ENCODE measurements around the gene SRMS.

The SRMS gene

DNA sequence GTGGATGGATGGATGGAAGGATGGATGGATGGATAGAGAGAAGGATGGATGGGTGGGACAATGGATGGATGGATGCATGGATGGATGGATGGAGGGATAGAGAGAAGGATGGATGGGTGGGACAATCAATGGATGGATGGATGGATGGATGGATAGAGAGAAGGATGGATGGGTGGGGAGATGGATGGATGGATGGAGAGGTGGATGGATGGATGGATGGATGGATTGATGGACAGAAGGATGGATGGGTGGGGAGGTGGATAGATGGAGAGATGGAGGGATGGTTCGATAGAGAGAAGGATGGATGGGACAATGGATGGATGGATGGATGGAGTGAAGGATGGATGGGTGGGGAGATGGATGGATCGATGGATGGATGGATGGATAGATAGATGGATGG lies 55.0 kb downstream of the SRMS start:
- no peak for TF ChIP-seq CTCF (IDR thresholded peaks at IDR 0.05)
- Histone ChIP-seq H3K27ac (no peak overlapping the region), H3K4me3 (no peak overlapping the region)
- DNase-seq (ENCODE audit: low spot score) = no peak

GRCh38 chr20:63491635-63492230 lies 55.8 kb downstream of the SRMS start:
- DNase-seq (ENCODE audit: low spot score) = no peak
- no peak overlapping the region for H3K27ac ChIP-seq
- no peak for TF ChIP-seq CTCF (IDR thresholded peaks at IDR 0.05)
- no peak overlapping the region for H3K4me3 ChIP-seq

DNA sequence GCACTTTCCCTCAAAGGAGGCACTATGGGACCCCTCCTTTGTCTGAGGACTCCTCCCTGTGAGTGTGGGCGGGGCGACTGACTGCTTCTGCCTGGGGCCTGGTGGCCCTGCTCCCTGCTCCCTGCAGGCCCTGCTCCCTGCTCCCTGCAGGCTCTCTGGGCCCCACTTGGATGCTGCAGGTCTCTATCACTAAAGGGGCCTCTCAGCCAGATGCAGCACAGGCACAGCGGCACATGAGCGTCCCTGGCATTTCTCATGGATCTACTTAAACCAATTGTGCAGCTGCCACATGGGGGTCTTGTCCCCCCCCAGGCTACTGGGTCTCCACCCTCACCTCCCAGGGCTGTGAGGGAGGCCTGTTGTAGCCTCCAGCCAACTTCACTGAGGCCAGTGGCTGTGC lies 56.5 kb downstream of the SRMS start:
- Histone ChIP-seq H3K4me3 (no peak overlapping the region), H3K27ac (no peak overlapping the region)
- TF ChIP-seq CTCF (IDR thresholded peaks at IDR 0.05) = no peak
- DNase-seq (ENCODE audit: low spot score) = no peak
